ENCODE data around the gene H2AZ2. TPM values are rescaled to one million over a fixed set of nuclear protein-coding genes. Genes with fewer than 3 reads are reported as not detected.

The H2AZ2 gene
- 228 to 269 TPM (median 252 TPM) in 5 replicates for total RNA-seq (2022; extraction: Qiagen RNA extraction; ENCODE audit: low read depth)

GRCh38 chr7:44847920-44848634, at the start of gene H2AZ2:
H2AZ2 (minus strand) TSS chr7:44848087; CDS start chr7:44847971, 116 bp downstream.

GRCh38 chr7:44885394-44886317, 37.8 kb upstream of the H2AZ2 start, which contains the start of gene PURB:
PURB (minus strand) TSS chr7:44885530; CDS start chr7:44885348, 182 bp downstream.

DNA sequence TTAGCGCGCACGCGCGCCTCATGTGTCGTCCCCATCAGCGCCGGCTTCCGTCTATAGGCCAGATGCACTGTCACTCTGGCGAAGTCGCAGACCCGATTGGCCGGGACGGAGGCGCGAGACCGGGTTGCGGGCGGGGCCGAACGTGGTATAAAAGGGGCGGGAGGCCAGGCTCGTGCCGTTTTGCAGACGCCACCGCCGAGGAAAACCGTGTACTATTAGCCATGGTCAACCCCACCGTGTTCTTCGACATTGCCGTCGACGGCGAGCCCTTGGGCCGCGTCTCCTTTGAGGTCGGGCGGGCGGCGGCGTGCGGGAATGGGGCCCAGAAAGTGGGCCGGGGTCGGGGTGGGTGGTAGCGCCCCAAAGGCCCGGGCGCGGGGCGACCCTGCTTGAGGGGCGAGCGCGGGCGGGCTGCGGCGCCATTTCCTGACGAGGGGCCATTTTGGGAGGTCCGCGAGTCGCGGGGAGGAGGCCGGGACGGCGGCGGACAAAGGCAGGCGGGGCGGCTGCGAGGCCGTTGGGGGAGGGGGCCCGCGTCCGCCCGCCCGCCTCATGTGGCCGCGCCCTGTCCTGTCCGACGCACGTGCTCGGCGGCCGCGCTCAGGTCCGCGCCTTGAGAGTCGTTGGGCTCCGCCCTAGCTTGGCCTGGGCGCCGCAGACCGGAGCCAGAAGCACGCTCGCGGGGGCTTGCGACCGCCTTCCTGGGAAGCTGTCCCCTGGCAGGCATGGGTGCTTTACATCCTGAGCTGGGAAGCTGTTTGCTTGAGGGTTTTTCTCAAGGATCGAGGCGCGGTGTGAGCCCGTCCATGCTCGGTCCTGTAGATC, 51.2 kb downstream of the H2AZ2 start, which contains the start of gene PPIA:
Gene PPIA (plus strand): TSS at position 178 of the 825 bp plus-strand sequence. CDS start 44 bp downstream, at position 222.

Other genes starting within 250 kb of the H2AZ2 start
- 20.8 to 37.6 TPM (median 31.5 TPM) in 5 replicates for gene OGDH, start 241.5 kb downstream of the H2AZ2 start, total RNA-seq (2022; extraction: Qiagen RNA extraction; ENCODE audit: low read depth)
- gene ZMIZ2, start 99.2 kb downstream of the H2AZ2 start, total RNA-seq (2022; extraction: Qiagen RNA extraction; ENCODE audit: low read depth), result 17.4 to 39.0 TPM (median 35.0 TPM) in 5 replicates
- gene PPIA, start 51.4 kb downstream of the H2AZ2 start, total RNA-seq (2022; extraction: Qiagen RNA extraction; ENCODE audit: low read depth), result 4,787 to 5,492 TPM (median 5,165 TPM) in 5 replicates
- gene PURB, start 37.4 kb upstream of the H2AZ2 start, total RNA-seq (2022; extraction: Qiagen RNA extraction; ENCODE audit: low read depth), result 7.5 to 13.8 TPM (median 12.0 TPM) in 5 replicates
- gene MYO1G, start 130.9 kb upstream of the H2AZ2 start, total RNA-seq (2022; extraction: Qiagen RNA extraction; ENCODE audit: low read depth), result 0.11 to 0.17 TPM (median 0.15 TPM) in 5 replicates
- gene CCM2, start 152.1 kb upstream of the H2AZ2 start, total RNA-seq (2022; extraction: Qiagen RNA extraction; ENCODE audit: low read depth), result 32.8 to 52.0 TPM (median 47.4 TPM) in 5 replicates
- 0.14 to 0.39 TPM (median 0.35 TPM) in 5 replicates for gene NACAD, start 240.9 kb upstream of the H2AZ2 start, total RNA-seq (2022; extraction: Qiagen RNA extraction; ENCODE audit: low read depth)